Activated CD8-positive, alpha-beta memory T cell treated with anti-CD3 and anti-CD28 coated beads, Interleukin-2, amount 50 U/mL, for 1 hour (primary cell): ENCODE measurements around the gene MINDY2.
"Not testable (repeated sequence)": the region's sequence is repeated elsewhere in the genome, so short reads cannot be mapped to it uniquely, and the experiment has no call there.

Experiments used
- DNase-seq: peaks from one replicate; pipeline ENCODE4 v3.0.0-alpha.2; 2020; ENCODE audit errors: extremely low read depth

Gene MINDY2

GRCh38 chr15:58880320-58880719 lies 109.2 kb downstream of the MINDY2 start:
- no peak for DNase-seq

DNA sequence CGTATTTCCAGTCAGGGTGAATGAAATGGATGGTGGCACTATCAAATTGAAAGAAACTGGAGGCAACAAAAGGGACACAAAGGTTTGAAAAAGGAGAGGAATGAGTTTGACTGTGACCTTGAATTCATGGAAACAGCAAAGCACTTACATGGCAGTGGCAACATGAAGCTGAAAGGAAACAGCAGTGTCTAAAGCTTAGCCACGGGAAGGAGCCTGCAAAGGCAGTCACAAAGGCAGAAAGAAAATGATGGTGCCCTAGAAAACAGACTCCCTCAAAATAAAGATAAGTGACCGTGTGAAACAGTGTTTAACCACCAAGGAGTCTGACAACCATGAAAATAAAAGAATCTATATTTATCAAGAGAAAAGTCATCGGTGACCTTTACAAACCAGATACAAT lies 111.1 kb downstream of the MINDY2 start:
- DNase-seq: no peak

DNA sequence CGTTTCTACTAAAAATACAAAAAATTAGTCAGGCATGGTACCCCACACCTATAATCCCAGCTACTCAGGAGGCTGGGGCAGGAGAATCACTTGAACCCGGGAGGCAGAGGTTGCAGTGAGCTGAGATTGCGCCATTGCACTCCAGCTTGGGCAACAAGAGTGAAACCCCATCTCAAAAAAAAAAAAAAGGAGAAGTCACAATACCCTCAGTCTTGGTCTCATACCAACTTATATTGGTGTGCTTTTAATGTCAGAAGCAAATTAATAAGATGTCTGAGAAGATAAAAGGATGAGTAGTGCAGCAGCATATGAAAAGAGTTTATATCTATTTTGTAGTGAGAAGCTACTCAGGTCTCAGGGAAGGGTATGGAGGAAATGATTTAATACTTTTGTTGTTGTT lies 112.8 kb downstream of the MINDY2 start:
- not testable (repeated sequence) for DNase-seq

DNA sequence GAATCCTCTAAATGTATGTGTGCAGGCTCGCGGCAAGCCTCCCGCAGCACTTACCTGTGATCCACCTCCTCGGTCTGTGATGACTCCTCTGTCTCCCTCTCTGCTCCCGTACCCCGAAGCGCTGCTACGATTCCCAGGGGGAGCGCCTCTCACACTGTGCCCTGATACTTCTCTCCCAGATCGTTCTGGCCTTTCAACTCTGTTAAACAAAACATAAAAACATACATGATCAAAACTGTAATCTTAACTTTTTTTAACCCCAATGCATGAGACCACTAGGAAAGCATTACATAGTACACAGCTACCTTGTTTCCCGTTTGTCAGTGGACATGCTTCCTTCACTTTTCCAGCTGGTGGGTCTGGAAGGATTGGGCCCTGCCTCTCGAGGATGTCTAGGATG lies 115.8 kb downstream of the MINDY2 start:
- DNase-seq: no peak

DNA sequence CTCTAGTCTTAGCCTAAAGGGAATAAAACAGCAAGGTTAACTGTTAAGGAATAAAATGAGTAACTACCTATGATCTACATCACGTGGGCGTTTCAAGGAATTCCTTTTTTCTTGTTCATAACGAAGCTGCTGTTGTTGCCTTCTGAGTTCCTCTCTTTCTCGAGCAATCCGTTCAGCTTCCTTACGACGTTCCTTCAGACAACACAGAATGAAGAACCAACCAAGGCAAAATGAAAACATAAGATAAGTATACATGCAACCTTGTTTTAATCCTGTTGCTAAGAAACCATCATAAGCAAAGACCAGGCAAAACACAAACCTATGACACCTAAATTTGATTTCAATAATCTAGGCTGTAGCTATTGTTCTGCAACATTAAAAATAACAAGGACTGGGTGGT lies 118.3 kb downstream of the MINDY2 start:
- DNase-seq: no peak

GRCh38 chr15:58898150-58898680 lies 127.1 kb downstream of the MINDY2 start:
- DNase-seq: no peak

- DNase-seq: no peak
Measured at GRCh38 chr15:58900631-58901030, 129.5 kb downstream of the MINDY2 start.

- no peak for DNase-seq
Measured at GRCh38 chr15:58908550-58909309, 137.6 kb downstream of the MINDY2 start.

DNA sequence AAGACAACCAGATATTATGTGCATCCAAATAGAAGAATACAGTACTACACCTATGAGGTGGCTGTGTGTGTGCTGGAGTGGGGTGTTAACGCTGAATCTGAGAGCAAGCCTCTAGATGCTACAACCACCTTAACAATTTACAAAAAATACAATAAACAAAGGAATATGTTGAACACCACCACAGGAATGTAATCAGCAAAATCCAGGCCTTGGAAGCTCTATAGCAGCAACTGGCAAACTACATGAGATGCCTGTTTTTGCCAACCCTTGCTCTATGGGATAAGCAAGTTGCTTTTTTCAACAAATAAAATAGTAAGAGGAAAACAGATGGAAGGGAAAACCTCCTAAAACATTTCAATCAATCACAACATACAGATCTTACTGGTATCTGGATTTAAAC lies 138.5 kb downstream of the MINDY2 start:
- no peak for DNase-seq

GRCh38 chr15:58910456-58910855 lies 139.4 kb downstream of the MINDY2 start:
- no peak for DNase-seq
